ENCODE results near the gene FUNDC2.

GRCh38 chrX:155065035-155065734 is 38.5 kb downstream of the FUNDC2 start:
- TF ChIP-seq, protein P1, sequence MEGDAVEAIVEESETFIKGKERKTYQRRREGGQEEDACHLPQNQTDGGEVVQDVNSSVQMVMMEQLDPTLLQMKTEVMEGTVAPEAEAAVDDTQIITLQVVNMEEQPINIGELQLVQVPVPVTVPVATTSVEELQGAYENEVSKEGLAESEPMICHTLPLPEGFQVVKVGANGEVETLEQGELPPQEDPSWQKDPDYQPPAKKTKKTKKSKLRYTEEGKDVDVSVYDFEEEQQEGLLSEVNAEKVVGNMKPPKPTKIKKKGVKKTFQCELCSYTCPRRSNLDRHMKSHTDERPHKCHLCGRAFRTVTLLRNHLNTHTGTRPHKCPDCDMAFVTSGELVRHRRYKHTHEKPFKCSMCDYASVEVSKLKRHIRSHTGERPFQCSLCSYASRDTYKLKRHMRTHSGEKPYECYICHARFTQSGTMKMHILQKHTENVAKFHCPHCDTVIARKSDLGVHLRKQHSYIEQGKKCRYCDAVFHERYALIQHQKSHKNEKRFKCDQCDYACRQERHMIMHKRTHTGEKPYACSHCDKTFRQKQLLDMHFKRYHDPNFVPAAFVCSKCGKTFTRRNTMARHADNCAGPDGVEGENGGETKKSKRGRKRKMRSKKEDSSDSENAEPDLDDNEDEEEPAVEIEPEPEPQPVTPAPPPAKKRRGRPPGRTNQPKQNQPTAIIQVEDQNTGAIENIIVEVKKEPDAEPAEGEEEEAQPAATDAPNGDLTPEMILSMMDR (conservative IDR thresholded peaks at IDR 0.05; ENCODE audit: low read depth, low read length) = no peak
- TF ChIP-seq EZH2 (IDR thresholded peaks at IDR 0.05; ENCODE audit: low read length, unreplicated experiment) (no peak), EZH2phosphoT487 (IDR thresholded peaks at IDR 0.05; ENCODE audit: borderline replicate concordance, low read length) (no peak)

Measured in PC-3 (cell line).